ENCODE results near the gene CLDN10.

The CLDN10 gene

DNA sequence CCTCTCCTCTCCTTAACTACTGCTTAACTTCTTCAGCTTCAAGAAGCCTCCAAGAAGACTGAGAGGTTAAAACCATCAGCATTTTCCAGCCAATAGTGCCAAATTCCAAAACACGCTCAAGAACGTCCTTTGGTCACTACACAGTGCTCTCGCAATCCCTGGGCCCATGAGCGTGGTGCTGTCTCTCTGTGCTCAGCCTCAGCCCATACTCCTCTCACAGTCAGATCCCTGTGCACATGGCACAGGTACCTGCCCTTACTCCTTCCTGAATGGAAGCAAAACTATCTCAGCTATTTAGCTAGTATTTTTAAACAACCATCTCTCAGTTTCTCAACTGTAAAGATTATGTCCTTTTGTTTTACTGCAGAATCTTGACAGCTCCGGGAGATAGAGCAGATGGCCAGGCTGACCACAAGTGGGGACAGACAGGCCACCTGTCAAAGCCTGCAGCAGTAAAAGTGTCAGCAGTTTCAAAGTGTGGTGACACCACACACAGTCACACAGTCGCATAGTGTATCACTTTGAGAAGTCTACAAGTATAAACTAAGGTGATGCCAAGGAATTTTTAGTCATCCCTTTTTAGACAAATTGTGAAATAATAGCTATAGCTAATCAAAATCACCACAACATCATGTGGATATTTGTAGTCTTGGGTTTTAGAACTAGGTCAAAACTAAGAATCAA, 56.3 kb downstream of the CLDN10 start:
- Histone ChIP-seq H3K9ac (peak overlapping the region; percentile 57; the same call in 1 of the 2 replicates), H3K27ac (peak overlapping the region; percentile 93), H3K4me2 (peak overlapping the region; percentile 62), H3K79me2 (ENCODE audit: insufficient read depth, low read depth) (no peaks in the 10 kb centered on the region), H4K20me1 (ENCODE audit: insufficient read depth) (no peaks in the 10 kb centered on the region), H3K4me1 (ENCODE audit: low read depth, poor library complexity, severe bottlenecking) (peaks cover 55% of the 10 kb centered on the region), H3K36me3 (ENCODE audit: insufficient read depth) (no peaks in the 10 kb centered on the region), H2AFZ (ENCODE audit: low read depth) (peak overlapping the region; percentile 70), H3K27me3 (ENCODE audit: insufficient read depth, low read depth) (no peaks in the 10 kb centered on the region), H3K4me3 (IDR thresholded peaks at IDR 0.05; ENCODE audit: insufficient read depth, low read depth, low read length) (no peak overlapping the region)
- TF ChIP-seq, protein P1, sequence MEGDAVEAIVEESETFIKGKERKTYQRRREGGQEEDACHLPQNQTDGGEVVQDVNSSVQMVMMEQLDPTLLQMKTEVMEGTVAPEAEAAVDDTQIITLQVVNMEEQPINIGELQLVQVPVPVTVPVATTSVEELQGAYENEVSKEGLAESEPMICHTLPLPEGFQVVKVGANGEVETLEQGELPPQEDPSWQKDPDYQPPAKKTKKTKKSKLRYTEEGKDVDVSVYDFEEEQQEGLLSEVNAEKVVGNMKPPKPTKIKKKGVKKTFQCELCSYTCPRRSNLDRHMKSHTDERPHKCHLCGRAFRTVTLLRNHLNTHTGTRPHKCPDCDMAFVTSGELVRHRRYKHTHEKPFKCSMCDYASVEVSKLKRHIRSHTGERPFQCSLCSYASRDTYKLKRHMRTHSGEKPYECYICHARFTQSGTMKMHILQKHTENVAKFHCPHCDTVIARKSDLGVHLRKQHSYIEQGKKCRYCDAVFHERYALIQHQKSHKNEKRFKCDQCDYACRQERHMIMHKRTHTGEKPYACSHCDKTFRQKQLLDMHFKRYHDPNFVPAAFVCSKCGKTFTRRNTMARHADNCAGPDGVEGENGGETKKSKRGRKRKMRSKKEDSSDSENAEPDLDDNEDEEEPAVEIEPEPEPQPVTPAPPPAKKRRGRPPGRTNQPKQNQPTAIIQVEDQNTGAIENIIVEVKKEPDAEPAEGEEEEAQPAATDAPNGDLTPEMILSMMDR (conservative IDR thresholded peaks at IDR 0.05; ENCODE audit: low read depth, low read length), result no peak

DNA sequence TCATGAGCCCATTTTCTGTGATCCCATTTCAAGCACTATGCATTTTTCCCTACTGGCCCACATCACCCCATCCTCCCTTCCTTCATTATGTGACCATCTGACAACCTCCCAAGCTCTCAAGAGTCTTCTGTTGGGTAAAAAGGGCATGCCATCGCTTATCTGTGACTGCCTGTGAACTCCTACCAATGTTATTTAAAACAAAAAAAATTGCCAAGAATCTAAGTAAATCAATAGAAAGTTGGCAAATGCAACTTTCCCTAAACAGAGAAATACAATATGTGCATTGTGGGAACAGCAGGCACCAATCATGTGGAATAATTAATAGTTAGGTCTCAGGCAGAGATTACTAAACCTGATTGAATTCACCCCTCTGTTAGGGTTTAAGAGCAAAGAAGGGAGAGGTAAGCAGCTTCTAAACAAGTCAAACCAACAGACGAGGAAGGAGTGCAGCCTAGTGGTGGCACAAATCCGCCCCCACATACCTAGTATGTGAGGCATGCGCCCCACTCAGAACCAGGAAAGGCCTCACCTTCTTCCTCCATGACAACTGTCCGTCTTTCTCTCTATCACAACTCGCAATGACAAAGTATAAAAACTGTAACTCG, 62.2 kb downstream of the CLDN10 start:
- Histone ChIP-seq H3K4me2 (no peak overlapping the region), H4K20me1 (ENCODE audit: insufficient read depth) (no peaks in the 10 kb centered on the region), H3K79me2 (ENCODE audit: insufficient read depth, low read depth) (no peaks in the 10 kb centered on the region), H2AFZ (ENCODE audit: low read depth) (no peak overlapping the region), H3K4me3 (IDR thresholded peaks at IDR 0.05; ENCODE audit: insufficient read depth, low read depth, low read length) (no peak overlapping the region), H3K9ac (no peak overlapping the region), H3K36me3 (ENCODE audit: insufficient read depth) (no peaks in the 10 kb centered on the region), H3K4me1 (ENCODE audit: low read depth, poor library complexity, severe bottlenecking) (peaks cover 14% of the 10 kb centered on the region), H3K27ac (no peak overlapping the region), H3K27me3 (ENCODE audit: insufficient read depth, low read depth) (no peaks in the 10 kb centered on the region)
- TF ChIP-seq, protein P1 (conservative IDR thresholded peaks at IDR 0.05; ENCODE audit: low read depth, low read length), result no peak

DNA sequence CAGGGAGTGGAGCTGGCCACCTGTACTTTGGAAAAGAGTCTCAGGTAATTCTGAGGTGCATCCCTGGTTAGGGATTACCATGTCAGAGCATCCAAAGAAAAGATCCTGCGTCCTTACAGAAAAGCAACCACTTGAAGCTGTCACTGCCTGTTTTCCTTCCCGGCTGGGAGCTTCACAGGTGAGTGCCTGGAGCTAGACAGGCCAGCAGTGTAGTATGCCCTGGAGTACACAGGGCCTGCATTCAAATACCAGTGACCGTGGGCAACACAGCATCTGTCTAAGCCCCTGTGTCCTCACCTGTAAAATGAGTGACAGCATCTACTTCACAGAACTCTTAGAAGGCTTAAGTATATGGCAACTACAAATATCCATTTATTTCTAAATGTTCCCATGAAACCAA, 63.0 kb downstream of the CLDN10 start:
- TF ChIP-seq, protein P1 (conservative IDR thresholded peaks at IDR 0.05; ENCODE audit: low read depth, low read length), result no peak
- Histone ChIP-seq H3K36me3 (ENCODE audit: insufficient read depth) (no peaks in the 10 kb centered on the region), H4K20me1 (ENCODE audit: insufficient read depth) (no peaks in the 10 kb centered on the region)

DNA sequence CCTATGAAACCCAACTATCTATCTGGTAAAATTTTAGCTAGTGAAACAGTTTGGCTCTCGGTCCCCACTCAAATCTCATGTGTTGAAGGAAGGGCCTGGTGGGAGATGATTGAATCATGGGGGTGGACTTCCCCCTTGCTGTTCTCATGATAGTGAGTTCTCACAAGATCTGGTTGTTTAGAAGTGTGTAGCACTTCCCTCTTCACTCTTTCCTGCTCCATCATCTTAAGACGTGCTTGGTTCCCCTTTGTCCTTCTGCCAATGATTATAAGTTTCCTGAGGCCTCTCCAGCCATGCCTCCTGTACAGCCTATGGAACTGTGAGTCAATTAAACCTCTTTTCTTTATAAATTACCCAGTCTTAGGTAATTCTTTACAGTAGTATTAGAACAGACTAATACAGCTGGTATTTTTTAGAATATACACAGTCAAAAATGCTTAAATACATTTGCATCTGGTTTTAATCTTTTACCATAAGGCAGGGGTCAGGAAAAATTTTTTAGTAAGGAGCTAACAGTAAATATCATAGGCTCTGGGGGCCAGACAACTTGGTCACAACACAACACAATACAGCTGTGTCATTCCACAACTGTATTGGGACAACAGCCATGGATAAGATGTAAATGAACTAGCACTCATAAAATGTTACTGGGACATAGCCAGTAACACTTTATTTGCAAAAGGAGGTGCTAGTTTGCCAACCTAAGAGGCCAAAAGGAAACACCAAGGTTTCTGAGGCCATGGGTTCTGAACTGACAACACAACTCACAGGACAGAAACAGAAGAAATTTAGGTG, 67.7 kb downstream of the CLDN10 start:
- Histone ChIP-seq H3K9ac (no peak overlapping the region), H3K27ac (no peak overlapping the region), H3K4me3 (IDR thresholded peaks at IDR 0.05; ENCODE audit: insufficient read depth, low read depth, low read length) (no peak overlapping the region), H3K4me2 (no peak overlapping the region), H4K20me1 (ENCODE audit: insufficient read depth) (no peaks in the 10 kb centered on the region), H3K79me2 (ENCODE audit: insufficient read depth, low read depth) (no peaks in the 10 kb centered on the region), H3K36me3 (ENCODE audit: insufficient read depth) (no peaks in the 10 kb centered on the region), H2AFZ (ENCODE audit: low read depth) (no peak overlapping the region), H3K27me3 (ENCODE audit: insufficient read depth, low read depth) (no peaks in the 10 kb centered on the region), H3K4me1 (ENCODE audit: low read depth, poor library complexity, severe bottlenecking) (no peaks in the 10 kb centered on the region)
- TF ChIP-seq, protein P1 (conservative IDR thresholded peaks at IDR 0.05; ENCODE audit: low read depth, low read length), result no peak

More for the DNA sequence above, 63.0 kb downstream of the CLDN10 start:
- no peak overlapping the region for H3K9ac ChIP-seq
- H3K79me2 ChIP-seq (ENCODE audit: insufficient read depth, low read depth), result no peaks in the 10 kb centered on the region
- H3K4me3 ChIP-seq (IDR thresholded peaks at IDR 0.05; ENCODE audit: insufficient read depth, low read depth, low read length), result no peak overlapping the region
- H3K27me3 ChIP-seq (ENCODE audit: insufficient read depth, low read depth), result no peaks in the 10 kb centered on the region
- no peak overlapping the region for H2AFZ ChIP-seq (ENCODE audit: low read depth)
- peaks cover 6% of the 10 kb centered on the region for H3K4me1 ChIP-seq (ENCODE audit: low read depth, poor library complexity, severe bottlenecking)
- no peak overlapping the region for H3K4me2 ChIP-seq
- H3K27ac ChIP-seq, result no peak overlapping the region
